AG04450 (cell line): ENCODE results near the gene SASS6. TPM values are rescaled to one million over a fixed set of nuclear protein-coding genes. Genes with fewer than 3 reads are reported as not detected.
"Not testable (repeated sequence)": the region's sequence is repeated elsewhere in the genome, so short reads cannot be mapped to it uniquely, and the experiment has no call there.

Source experiments
- CTCF ChIA-PET: fragments of 300-600, 350-600 bp; formaldehyde crosslinking; extraction: SDS; loops from one replicate; lab custom pipeline; 2022; ENCODE audit warnings: antibody characterized with exemption, inconsistent platforms; lab: Charles Lee
- POLR2A ChIA-PET: fragments of 350-600 bp; formaldehyde crosslinking; extraction: SDS; loops from one replicate; lab custom pipeline; 2021; ENCODE audit warnings: antibody characterized with exemption, inconsistent platforms; lab: Yijun Ruan, JAX
- DNase-seq: peaks from one replicate; pipeline ENCODE4 v3.0.0-alpha.2; 2011; ENCODE audit warnings: low read depth, low spot score
- H3K27ac ChIP-seq: one replicate; pipeline ENCODE4 v1.5.1; 2012; ENCODE audit warnings: low read depth, low read length, control low read depth
- H3K27me3 ChIP-seq: one replicate; pipeline ENCODE4 v1.6.0; 2012; ENCODE audit warnings: low read length; ENCODE audit not compliant: control insufficient read depth, insufficient read depth
- H3K4me3 ChIP-seq: 2 replicates; pipeline ENCODE4 v1.5.1; 2011; ENCODE audit warnings: mild to moderate bottlenecking, low read depth, low read length, control low read depth
- H3K9me3 ChIP-seq: 2 replicates; pipeline ENCODE4 v1.5.1; 2012; ENCODE audit warnings: low read length; ENCODE audit not compliant: control insufficient read depth, insufficient read depth
- CTCF ChIP-seq: IDR thresholded peaks from 2 replicates; pipeline ENCODE4 v1.5.1; 2011; ENCODE audit warnings: low read depth, low read length, control low read depth, inconsistent platforms
- polyA plus RNA-seq: library from polyadenylated mRNA; depleted of rRNA; stranded (reverse); fragments of >200 nt; gene quantifications from 2 replicates; pipeline ENCODE4 v1.2.3, GENCODE V29; 2011

SASS6 gene
- polyA plus RNA-seq, 1 experiment = 1.0 TPM

GRCh38 chr1:100053727-100054126, 79.0 kb downstream of the SASS6 start:
- Histone ChIP-seq H3K9me3 (no peaks in the 10 kb centered on the region), H3K27me3 (no peaks in the 10 kb centered on the region), H3K4me3 (no peak overlapping the region), H3K27ac (no peak overlapping the region)
- CTCF ChIA-PET = no interaction called here
- POLR2A ChIA-PET = interaction anchor here (1.1 kb wide), 1 partner anchor 16 kb away, joined by 3 read pairs; a partner anchor contains a TSS
- TF ChIP-seq CTCF = no peak
- no peak for DNase-seq

- no peak for TF ChIP-seq CTCF
- no peak overlapping the region for H3K27ac ChIP-seq
- no peaks in the 10 kb centered on the region for H3K9me3 ChIP-seq
- ChIA-PET CTCF (no interaction called here), POLR2A (interaction anchor here (1.1 kb wide), 1 partner anchor 15 kb away, joined by 3 read pairs; a partner anchor contains a TSS)
- DNase-seq = no peak
- no peaks in the 10 kb centered on the region for H3K27me3 ChIP-seq
- H3K4me3 ChIP-seq = no peak overlapping the region
These were observed 79.6 kb downstream of the SASS6 start for GRCh38 chr1:100053119-100053518.

GRCh38 chr1:100051893-100052292, 80.8 kb downstream of the SASS6 start:
- Histone ChIP-seq H3K27ac (no peak overlapping the region), H3K9me3 (no peaks in the 10 kb centered on the region), H3K4me3 (no peak overlapping the region), H3K27me3 (no peaks in the 10 kb centered on the region)
- no peak for DNase-seq
- CTCF ChIA-PET = no interaction called here
- no peak for TF ChIP-seq CTCF
- POLR2A ChIA-PET = interaction anchor here (0.7 kb wide), 1 partner anchor 14 kb away, joined by 6 read pairs; no protein-coding TSS in a partner anchor

- Histone ChIP-seq H3K4me3 (no peak overlapping the region), H3K9me3 (no peaks in the 10 kb centered on the region), H3K27me3 (no peaks in the 10 kb centered on the region), H3K27ac (no peak overlapping the region)
- ChIA-PET POLR2A (no interaction called here), CTCF (no interaction called here)
- DNase-seq = no peak
- TF ChIP-seq CTCF = no peak
These were observed 81.3 kb downstream of the SASS6 start for GRCh38 chr1:100051401-100051800.

GRCh38 chr1:100050139-100050538, 82.6 kb downstream of the SASS6 start:
- Histone ChIP-seq H3K4me3 (no peak overlapping the region), H3K27ac (no peak overlapping the region), H3K9me3 (no peaks in the 10 kb centered on the region), H3K27me3 (no peaks in the 10 kb centered on the region)
- CTCF ChIA-PET = no interaction called here
- POLR2A ChIA-PET = no interaction called here
- no peak for DNase-seq
- TF ChIP-seq CTCF = no peak

GRCh38 chr1:100047235-100047708, 85.5 kb downstream of the SASS6 start:
- DNase-seq, H3K4me3 ChIP-seq, H3K27ac ChIP-seq, H3K27me3 ChIP-seq, POLR2A ChIA-PET, H3K9me3 ChIP-seq: not testable (repeated sequence)
- CTCF ChIA-PET = interaction anchor here (0.6 kb wide), 1 partner anchor 413 kb away, joined by 3 read pairs; no protein-coding TSS in a partner anchor
